B cell (primary cell): ENCODE data around the gene TWIST2. TPM values are rescaled to one million over a fixed set of nuclear protein-coding genes. Genes with fewer than 3 reads are reported as not detected.

Experiments used
- ATAC-seq: fragments of 200-7000 bp; cut with Tn5 transposase; one replicate; pipeline ENCODE4 v1.10.0; 2021; ENCODE audit warnings: low read depth, mild to moderate bottlenecking, moderate number of reproducible peaks, moderate library complexity
- CTCF ChIA-PET: fragments of 350-600 bp; sonication (Branson Sonifier 250); formaldehyde crosslinking; loops from one replicate; lab custom pipeline; 2021; ENCODE audit warnings: antibody characterized with exemption, inconsistent platforms; lab: Charles Lee
- POLR2A ChIA-PET: fragments of 350-600 bp; sonication (Branson Sonifier 250); formaldehyde crosslinking; loops from one replicate; lab custom pipeline; 2021; ENCODE audit warnings: antibody characterized with exemption; lab: Charles Lee
- DNase-seq: peaks from one replicate; pipeline ENCODE4 v3.0.0; 2013
- H2AFZ ChIP-seq: 2 replicates; pipeline ENCODE4 v1.6.1; 2012; ENCODE audit warnings: mild to moderate bottlenecking, low read depth, low read length; ENCODE audit not compliant: insufficient read depth, poor library complexity, severe bottlenecking
- H3K27ac ChIP-seq, 2 donors: 1 replicate in 1 of 2; 2 replicates in 1 of 2; pipeline ENCODE4 v1.5.1; 2012 to 2013; ENCODE audit warnings: low read length in 2 of 2, mild to moderate bottlenecking in 2 of 2, moderate library complexity in 1 of 2
- H3K27me3 ChIP-seq, 4 experiments: fragments of 200-600 bp in 1 of 4; sonication (generic) in 1 of 4; replicated peaks in 1 of 4; 1 replicate in 2 of 4; 2 replicates in 2 of 4; pipeline versions ENCODE4 v1.6.1 to v1.7.0; 2013 to 2016; ENCODE audit warnings: low read length in 3 of 4, mild to moderate bottlenecking in 2 of 4, mixed read lengths in 1 of 4, moderate library complexity in 1 of 4; ENCODE audit not compliant: insufficient read depth in 4 of 4, control insufficient read depth in 3 of 4; ENCODE audit errors: control extremely low read depth in 1 of 4
- H3K36me3 ChIP-seq, 2 experiments: replicated peaks in 1 of 2; 1 replicate in 1 of 2; 2 replicates in 1 of 2; pipeline versions ENCODE4 v1.6.1 to v1.7.1; 2013; ENCODE audit warnings: low read length in 1 of 2; ENCODE audit not compliant: insufficient read depth in 2 of 2, control insufficient read depth in 1 of 2; ENCODE audit errors: control extremely low read depth in 1 of 2, extremely low read depth in 1 of 2
- H3K4me1 ChIP-seq, 2 donors: fragments of 200-600 bp in 1 of 2; sonication (generic) in 1 of 2; 1 replicate in 1 of 2; 2 replicates in 1 of 2; pipeline versions ENCODE4 v1.5.1 to v1.6.1; 2013 to 2017; ENCODE audit warnings: low read length in 2 of 2; ENCODE audit not compliant: control insufficient read depth in 2 of 2, insufficient read depth in 2 of 2
- H3K4me2 ChIP-seq: replicated peaks from 2 replicates; pipeline ENCODE3; 2012; ENCODE audit warnings: mild to moderate bottlenecking, low read depth, low read length; ENCODE audit not compliant: poor library complexity, severe bottlenecking
- H3K4me3 ChIP-seq, 5 experiments: fragments of 200-600 bp in 1 of 5; sonication (generic) in 1 of 5; 1 replicate in 3 of 5; 2 replicates in 2 of 5; pipeline versions ENCODE4 v1.5.1 to v1.7.0; 2011 to 2016; ENCODE audit warnings: low read length in 4 of 5, mild to moderate bottlenecking in 4 of 5, low read depth in 2 of 5, control low read depth in 1 of 5, moderate library complexity in 1 of 5; ENCODE audit not compliant: insufficient read depth in 1 of 5; ENCODE audit errors: control extremely low read depth in 1 of 5, extremely low read depth in 1 of 5
- H3K79me2 ChIP-seq: fragments of 200-600 bp; sonication (generic); one replicate; pipeline ENCODE4 v1.6.0; 2016; ENCODE audit warnings: low read length; ENCODE audit not compliant: control insufficient read depth, insufficient read depth
- H3K9ac ChIP-seq: fragments of 200-600 bp; sonication (generic); 2 replicates; pipeline ENCODE4 v1.6.1; 2017; ENCODE audit warnings: mild to moderate bottlenecking, low read length, moderate library complexity
- H3K9me3 ChIP-seq, 3 donors: one replicate each; pipeline versions ENCODE4 v1.6.1 to v1.7.1; 2013; ENCODE audit warnings: low read length in 2 of 3; ENCODE audit not compliant: control insufficient read depth in 2 of 3, insufficient read depth in 1 of 3; ENCODE audit errors: control extremely low read depth in 1 of 3
- H4K20me1 ChIP-seq: 2 replicates; pipeline ENCODE4 v1.6.0; 2012; ENCODE audit warnings: mild to moderate bottlenecking, low read length; ENCODE audit not compliant: insufficient read depth, control insufficient read depth, poor library complexity, severe bottlenecking
- H3K27ac Mint-ChIP-seq: one replicate; pipeline ENCODE4 v1.8.0; 2021; ENCODE audit warnings: mixed read lengths
- H3K27me3 Mint-ChIP-seq: one replicate; pipeline ENCODE4 v1.8.0; 2021; ENCODE audit warnings: mixed read lengths
- H3K4me1 Mint-ChIP-seq: one replicate; pipeline ENCODE4 v1.8.0; 2021; ENCODE audit warnings: mixed read lengths
- H3K4me3 Mint-ChIP-seq: one replicate; pipeline ENCODE4 v1.8.0; 2021; ENCODE audit warnings: mixed read lengths
- H3K9me3 Mint-ChIP-seq: one replicate; pipeline ENCODE4 v1.8.0; 2022; ENCODE audit warnings: mixed read lengths; ENCODE audit not compliant: insufficient read depth
- EZH2 ChIP-seq: IDR thresholded peaks from 2 replicates; pipeline ENCODE4 v1.6.1; 2012; ENCODE audit warnings: borderline replicate concordance, low read depth, mild to moderate bottlenecking, moderate library complexity, low read length; ENCODE audit not compliant: insufficient read depth, poor library complexity, severe bottlenecking
- WGBS: methylation state at CpG from one replicate; pipeline ENCODE4 v1.1.5; 2013; ENCODE audit warnings: missing lambda C conversion rate; ENCODE audit not compliant: insufficient coverage; 5-methylcytosine and 5-hydroxymethylcytosine counted together
- intact Hi-C: fragments of 100-400 bp; cut with micrococcal nuclease; formaldehyde crosslinking; loops from one replicate; pipeline ENCODE4 v1.10.0; 2022
- polyA minus RNA-seq: library from RNA; depleted of rRNA, polyadenylated mRNA; stranded (reverse); fragments of >200 nt; gene quantifications from 2 replicates; pipeline ENCODE4 v1.2.3, GENCODE V29; 2012
- polyA plus RNA-seq: library from polyadenylated mRNA; depleted of rRNA; stranded (reverse); fragments of >200 nt; gene quantifications from 2 replicates; pipeline ENCODE4 v1.2.3, GENCODE V29; 2012
- total RNA-seq, 2 donors: library from RNA; stranded (reverse); fragments of 120-200 nt in 1 of 2; gene quantifications; 1 replicate in 1 of 2; 2 replicates in 1 of 2; pipeline versions ENCODE4 v1.2.3 to v1.2.4, GENCODE V29; 2013 to 2022
- TF ChIP-seq, protein P1 (sequence below): fragments of 200-600 bp; IDR thresholded peaks from one replicate; pipeline ENCODE4 v1.8.0; 2022; ENCODE audit warnings: antibody characterized with exemption, mild to moderate bottlenecking

Gene TWIST2
- total RNA-seq (not detected in 2 replicates), polyA plus RNA-seq (0.07 TPM in 1 of 2 replicates, not detected in the other), polyA minus RNA-seq (0.77 TPM in 1 of 2 replicates, not detected in the other)
- 0.16 TPM for total RNA-seq (2013)

DNA sequence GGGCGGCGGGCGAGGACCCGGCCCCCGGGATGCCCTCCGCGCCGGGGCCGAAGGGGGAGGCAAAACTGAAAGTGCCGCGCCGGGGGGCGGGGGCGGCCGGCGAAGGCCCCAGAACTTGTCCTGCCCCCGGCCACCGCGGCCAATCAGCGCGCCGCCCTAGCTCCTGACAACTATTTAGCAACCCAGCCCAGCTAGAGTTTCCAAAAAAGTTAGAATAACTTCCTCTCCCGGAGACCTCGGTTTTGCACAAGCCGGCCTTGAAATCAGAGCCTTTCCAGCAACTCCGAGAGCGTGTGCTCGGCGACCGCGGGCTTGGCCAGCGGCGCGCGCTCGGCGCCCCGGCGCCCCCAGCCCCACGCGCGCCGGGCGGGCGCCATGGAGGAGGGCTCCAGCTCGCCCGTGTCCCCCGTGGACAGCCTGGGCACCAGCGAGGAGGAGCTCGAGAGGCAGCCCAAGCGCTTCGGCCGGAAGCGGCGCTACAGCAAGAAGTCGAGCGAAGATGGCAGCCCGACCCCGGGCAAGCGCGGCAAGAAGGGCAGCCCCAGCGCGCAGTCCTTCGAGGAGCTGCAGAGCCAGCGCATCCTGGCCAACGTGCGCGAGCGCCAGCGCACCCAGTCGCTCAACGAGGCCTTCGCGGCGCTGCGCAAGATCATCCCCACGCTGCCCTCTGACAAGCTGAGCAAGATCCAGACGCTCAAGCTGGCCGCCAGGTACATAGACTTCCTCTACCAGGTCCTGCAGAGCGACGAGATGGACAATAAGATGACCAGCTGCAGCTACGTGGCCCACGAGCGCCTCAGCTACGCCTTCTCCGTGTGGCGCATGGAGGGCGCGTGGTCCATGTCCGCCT, at the start of gene TWIST2:
TSS of gene TWIST2 (plus strand) at position 245 of the 850 bp plus-strand sequence. CDS start at position 376, 131 bp downstream.
- H3K9ac ChIP-seq = no peak within 1 kb of the TSS
- DNase-seq (no peak), ATAC-seq (no peak)
- H3K4me3 Mint-ChIP-seq = no peak within 1 kb of the TSS
- intact Hi-C loops = no loop called here
- H3K4me1 ChIP-seq = peaks cover 0 to 3% of the 10 kb centered on the region in 2 donors
- ChIA-PET POLR2A (no interaction called here), CTCF (no interaction called here)
- no peaks in the 10 kb centered on the region for H3K9me3 Mint-ChIP-seq
- no peak within 1 kb of the TSS for H3K27ac Mint-ChIP-seq
- H3K36me3 ChIP-seq = no peaks in the 10 kb centered on the region
- peaks cover 0 to 3% (median 0%) of the 10 kb centered on the region in 3 donors for H3K9me3 ChIP-seq
- H3K4me1 Mint-ChIP-seq = no peaks in the 10 kb centered on the region
- H3K27ac ChIP-seq = no peak within 1 kb of the TSS
- peak within 1 kb of the TSS; percentile 55 for H3K4me2 ChIP-seq
- H3K79me2 ChIP-seq = no peaks in the 10 kb centered on the region
- H4K20me1 ChIP-seq = no peaks in the 10 kb centered on the region
- WGBS = 10% methylated on average over 90 of the region's 90 CpGs
- peaks cover 51% of the 10 kb centered on the region for H3K27me3 Mint-ChIP-seq
- TF ChIP-seq EZH2 = no peak
- TF ChIP-seq, protein P1, sequence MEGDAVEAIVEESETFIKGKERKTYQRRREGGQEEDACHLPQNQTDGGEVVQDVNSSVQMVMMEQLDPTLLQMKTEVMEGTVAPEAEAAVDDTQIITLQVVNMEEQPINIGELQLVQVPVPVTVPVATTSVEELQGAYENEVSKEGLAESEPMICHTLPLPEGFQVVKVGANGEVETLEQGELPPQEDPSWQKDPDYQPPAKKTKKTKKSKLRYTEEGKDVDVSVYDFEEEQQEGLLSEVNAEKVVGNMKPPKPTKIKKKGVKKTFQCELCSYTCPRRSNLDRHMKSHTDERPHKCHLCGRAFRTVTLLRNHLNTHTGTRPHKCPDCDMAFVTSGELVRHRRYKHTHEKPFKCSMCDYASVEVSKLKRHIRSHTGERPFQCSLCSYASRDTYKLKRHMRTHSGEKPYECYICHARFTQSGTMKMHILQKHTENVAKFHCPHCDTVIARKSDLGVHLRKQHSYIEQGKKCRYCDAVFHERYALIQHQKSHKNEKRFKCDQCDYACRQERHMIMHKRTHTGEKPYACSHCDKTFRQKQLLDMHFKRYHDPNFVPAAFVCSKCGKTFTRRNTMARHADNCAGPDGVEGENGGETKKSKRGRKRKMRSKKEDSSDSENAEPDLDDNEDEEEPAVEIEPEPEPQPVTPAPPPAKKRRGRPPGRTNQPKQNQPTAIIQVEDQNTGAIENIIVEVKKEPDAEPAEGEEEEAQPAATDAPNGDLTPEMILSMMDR = no peak
- peaks cover 0 to 37% (median 10%) of the 10 kb centered on the region in 4 experiments for H3K27me3 ChIP-seq
- no peak within 1 kb of the TSS for H2AFZ ChIP-seq
- H3K4me3 ChIP-seq = no peak within 1 kb of the TSS

DNA sequence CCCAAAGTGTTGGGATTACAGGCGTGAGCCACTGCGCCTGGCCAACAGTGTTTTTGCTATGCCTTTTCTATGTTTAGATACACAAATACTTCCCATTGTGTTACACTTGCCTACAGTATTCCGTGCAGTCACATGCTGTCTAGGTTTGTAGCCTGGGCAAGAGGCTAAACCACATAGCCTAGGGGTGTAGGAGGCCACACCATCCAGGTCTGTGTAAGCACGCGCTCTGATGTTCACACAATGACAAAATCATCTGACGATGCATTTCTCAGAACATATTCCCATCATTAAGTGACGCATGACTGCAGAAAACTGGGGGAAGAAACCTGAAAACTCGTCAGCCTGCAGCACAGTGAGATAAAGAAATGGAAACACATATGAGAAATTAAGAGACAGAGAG, 46.1 kb upstream of the TWIST2 start:
- no peak overlapping the region for H3K9ac ChIP-seq
- H3K27ac ChIP-seq = no peak overlapping the region
- H2AFZ ChIP-seq = no peak overlapping the region
- peaks cover 0 to 3% (median 0%) of the 10 kb centered on the region in 4 experiments for H3K27me3 ChIP-seq
- H3K4me3 Mint-ChIP-seq = no peak overlapping the region
- no peaks in the 10 kb centered on the region for H3K79me2 ChIP-seq
- H4K20me1 ChIP-seq = no peaks in the 10 kb centered on the region
- H3K27ac Mint-ChIP-seq = no peak overlapping the region
- CTCF ChIA-PET = no interaction called here
- H3K36me3 ChIP-seq = no peaks in the 10 kb centered on the region
- H3K4me3 ChIP-seq = no peak overlapping the region
- intact Hi-C loops = no loop called here
- peaks cover 27% of the 10 kb centered on the region for H3K27me3 Mint-ChIP-seq
- no peak for DNase-seq
- H3K4me1 Mint-ChIP-seq = no peaks in the 10 kb centered on the region
- ATAC-seq = no peak
- H3K4me1 ChIP-seq = no peaks in the 10 kb centered on the region
- TF ChIP-seq EZH2 = no peak
- TF ChIP-seq, protein P1 = no peak
- no peaks in the 10 kb centered on the region for H3K9me3 Mint-ChIP-seq
- POLR2A ChIA-PET = no interaction called here
- no peaks in the 10 kb centered on the region for H3K9me3 ChIP-seq
- WGBS = 67% methylated on average over 1 of the region's 8 CpGs
- no peak overlapping the region for H3K4me2 ChIP-seq
